ENCODE results near the gene MACROD2.

The MACROD2 gene

DNA sequence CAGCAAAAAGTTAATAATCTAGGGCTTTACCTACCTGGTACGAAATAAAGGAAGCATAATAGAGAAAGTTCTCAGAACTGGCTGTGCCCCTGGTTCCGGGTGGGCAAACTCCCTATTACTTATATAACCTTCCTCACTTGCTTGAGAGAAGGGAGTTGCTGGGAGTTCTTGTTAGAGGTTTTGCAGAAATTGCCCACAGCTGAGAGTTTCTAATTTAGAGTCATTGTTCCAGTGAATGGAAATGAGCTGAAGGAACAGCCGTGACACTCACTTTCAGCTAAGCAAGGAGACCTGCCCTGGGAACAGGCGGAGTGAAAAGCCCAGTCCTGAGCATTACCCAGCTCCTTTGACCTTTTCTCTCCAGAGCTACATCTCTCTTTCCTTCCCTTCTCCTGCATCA is 936.7 kb downstream of the MACROD2 start:
- FAIRE-seq: no peak

DNA sequence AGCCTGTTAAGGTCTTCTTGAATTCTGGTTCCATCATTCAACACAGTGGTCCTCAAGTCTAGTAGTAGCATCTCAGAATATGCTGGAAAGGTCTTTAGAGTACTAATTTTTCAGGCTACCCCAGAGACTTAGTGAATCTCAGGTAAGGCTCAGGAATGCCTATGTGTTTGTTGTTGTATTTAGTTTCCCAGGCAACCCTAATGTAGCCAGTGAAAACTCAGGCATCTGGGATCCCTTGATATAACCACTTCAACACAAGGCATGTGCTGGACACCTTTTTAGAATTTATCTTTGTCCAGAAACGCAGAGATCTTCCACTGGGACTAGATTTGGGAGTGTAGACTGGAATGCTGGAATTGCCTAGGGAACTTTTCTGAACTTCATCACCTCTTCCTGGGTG is 940.0 kb downstream of the MACROD2 start:
- no peak for FAIRE-seq

DNA sequence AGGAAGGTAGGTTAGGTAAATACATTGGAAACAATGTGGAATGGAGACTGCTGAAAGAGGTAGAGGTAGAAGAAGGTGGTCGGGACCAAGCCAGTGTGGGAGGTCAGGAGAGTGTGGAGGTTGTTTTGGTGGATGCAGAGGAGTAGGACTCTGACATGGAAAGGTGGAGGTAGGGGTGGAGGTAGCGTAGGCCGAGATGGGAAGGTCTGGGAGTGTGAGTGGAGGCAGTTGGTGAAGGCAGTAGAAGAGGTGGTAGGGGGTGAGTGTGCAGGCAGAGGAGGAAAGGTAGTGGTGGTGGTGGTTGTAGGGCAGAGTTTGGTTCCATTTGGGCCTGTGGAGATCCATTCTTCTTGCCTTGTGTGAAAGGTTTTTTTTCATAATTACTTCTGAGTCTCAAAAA is 941.7 kb downstream of the MACROD2 start:
- FAIRE-seq: no peak

DNA sequence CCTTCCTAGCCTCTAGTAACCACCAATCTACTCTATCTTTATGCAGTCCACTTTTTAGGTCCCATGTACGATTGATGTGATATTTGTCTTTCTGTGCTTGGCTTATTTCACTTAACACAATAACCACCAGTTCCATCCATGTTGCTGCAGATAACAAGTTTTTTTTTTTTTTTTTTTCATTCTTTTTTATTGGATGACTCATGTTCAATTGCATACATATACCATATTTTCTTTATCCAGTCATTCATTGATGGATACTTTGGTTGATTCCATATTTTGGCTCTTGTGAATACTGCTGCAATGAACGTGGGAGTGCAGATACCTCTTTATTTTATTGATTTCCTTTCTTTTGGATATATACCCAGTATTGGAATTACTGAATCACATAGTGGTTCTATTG is 942.5 kb downstream of the MACROD2 start:
- no peak for FAIRE-seq

DNA sequence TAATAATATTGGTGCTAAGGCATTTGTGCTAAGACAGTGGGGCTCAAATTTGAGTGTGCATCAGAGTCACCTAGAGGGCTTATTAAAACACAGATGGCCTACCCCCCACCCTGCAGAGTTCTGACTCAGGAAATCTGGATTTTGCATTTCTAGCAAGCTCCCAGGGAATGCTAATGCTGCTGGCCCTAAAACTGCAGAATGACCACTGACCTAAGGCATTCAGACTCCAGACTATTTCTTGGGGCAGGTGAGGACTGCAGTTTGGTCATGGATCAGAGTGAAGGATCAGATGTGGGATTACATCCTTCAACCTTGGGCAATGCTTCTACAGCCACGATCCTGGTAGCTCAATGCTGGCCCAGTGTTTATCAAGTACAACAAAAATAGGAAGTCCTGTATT is 952.2 kb downstream of the MACROD2 start:
- FAIRE-seq: no peak

DNA sequence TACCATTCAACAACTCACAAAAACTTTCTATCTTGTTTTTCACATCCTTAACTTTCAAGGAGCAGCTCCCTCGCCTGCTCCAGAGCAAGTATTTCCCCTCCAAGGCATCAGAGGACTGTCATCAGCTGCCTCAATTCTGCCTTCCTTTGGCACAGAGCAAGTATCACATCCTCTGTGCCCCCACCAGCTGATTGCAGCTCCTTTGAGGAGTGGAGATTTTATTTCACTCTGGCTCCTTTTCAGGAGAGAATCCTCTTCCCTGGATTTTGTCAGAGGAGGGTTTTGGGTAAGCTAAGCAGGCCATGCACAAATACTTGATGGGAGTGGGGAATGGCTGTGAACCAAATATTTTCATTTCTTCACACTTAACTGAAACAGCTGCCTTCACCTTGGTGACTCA is 952.6 kb downstream of the MACROD2 start:
- no peak for FAIRE-seq

DNA sequence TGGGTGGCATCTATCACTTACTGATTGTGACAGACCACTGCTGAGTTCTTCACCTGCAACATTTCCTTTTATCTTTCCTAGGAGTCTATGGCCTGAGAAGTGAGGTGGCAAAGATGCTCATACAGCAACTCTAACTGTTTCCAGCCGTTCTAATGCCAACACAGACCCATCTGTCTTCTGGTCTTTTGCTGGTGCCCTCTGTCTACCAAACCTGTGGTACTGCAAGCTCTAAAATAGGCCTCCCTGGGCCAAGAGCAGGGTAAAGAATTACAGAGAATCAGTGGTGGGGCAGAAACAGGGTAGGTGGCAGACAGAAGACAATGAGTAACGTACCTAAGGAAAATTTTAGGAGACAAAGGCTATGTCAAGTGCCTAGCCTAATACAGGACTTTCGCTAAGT is 953.1 kb downstream of the MACROD2 start:
- no peak for FAIRE-seq

DNA sequence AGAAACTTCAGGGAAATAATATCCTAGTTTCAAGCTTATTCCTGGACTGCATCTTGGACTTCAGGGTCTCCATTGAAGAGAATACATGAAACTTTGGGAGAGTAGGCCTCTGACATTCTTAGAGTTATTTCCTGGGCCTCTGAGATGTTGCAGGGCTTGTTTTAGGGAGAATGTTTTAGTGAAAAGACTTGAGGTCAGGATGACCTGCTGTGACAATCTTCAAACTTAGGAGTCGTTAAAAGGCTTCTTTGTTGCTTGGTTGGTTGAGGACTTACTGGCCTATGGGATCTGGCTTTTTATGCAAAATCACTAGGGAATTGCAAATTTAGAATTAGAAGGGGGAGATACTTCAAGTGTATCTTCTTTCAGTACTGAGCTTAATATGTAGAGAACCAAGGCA is 955.3 kb downstream of the MACROD2 start:
- no peak for FAIRE-seq

DNA sequence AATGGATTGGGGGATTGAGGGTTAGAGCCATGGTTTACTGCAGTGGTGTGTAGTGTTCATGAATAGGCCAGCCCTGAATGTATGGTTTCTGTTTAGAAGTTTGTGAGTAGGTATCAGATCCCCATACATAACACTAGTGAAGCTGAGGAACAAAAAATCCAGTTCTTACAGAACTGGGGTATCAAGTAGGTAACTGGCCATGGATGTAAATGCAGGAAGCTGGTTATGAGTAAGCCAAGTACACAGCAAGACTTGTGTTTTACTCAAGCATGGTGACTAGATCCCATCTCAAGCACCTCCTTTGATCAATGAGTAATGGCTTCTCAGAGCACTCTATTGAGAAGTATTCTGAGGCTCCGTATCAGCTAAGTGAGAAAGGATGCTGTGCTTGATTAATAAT is 955.8 kb downstream of the MACROD2 start:
- FAIRE-seq: no peak

DNA sequence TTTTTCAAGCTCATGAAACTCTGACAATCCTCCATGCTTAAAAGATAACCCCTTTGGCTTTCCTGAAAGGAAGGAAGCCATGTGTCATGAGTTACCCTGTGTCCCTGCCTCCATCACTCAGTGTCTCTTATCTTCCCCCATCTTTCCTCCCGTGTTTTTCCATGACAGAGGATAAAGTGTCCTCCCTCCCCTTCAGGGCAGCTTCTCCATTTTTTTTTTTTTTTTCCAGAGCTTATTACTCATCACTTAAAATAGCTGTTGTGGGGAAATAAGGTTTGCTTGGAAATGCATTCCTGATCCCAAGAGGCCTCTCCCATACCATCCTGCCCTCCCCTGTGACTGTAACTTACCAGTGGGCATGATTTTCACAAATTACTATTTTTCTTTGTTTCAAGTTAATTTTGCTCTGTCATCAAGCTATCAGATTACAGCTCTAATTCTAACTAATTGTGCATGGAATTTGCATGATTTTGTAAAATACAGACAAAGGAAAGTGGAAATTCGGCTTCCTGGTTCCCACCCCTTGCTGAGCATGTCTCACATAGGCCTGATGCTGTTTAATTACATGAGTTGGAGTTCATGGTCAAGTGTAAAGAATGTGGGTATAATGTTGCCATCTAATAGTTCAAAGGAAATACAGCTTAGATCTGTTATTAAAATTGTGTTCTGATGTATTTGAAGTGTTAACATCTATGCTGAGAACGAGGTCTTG is 956.5 kb downstream of the MACROD2 start:
- FAIRE-seq: no peak

DNA sequence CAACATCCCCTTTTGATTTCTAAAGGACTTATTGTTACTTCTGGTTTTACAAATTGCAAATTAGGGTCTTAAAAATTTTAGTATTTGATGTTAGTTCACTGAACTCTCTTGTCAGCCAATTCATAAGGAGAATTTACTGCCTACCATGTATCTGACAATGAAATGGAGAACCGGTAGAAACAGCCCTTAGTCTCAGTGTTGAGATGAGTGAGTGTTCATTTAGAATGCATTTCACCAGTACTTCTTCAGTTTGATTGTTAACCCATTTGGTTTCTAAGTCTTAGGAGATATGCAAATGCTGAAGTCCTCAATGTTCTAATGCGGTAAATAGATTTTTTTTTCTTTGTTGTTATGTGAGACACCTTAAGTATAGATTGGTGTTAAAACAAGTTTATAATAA is 958.4 kb downstream of the MACROD2 start:
- no peak for FAIRE-seq

DNA sequence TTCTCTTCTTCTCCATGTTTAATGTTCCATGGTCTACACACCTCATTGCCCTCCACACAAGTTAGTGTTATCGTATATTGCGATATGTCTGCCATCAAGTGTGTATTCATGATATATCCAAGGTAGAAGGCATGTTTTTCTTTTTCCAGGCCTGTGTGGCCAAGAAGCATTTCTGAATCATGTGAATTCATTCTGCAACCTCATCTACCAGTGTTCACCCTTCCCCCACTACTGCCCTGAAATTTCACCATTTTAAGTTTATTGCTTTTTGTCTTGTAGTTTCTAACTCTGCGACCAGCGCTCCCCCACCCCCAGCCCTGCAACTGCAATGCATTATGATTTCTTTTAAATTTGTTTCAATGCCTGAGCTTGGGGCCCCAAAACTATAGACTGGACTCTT is 960.1 kb downstream of the MACROD2 start:
- no peak for FAIRE-seq

DNA sequence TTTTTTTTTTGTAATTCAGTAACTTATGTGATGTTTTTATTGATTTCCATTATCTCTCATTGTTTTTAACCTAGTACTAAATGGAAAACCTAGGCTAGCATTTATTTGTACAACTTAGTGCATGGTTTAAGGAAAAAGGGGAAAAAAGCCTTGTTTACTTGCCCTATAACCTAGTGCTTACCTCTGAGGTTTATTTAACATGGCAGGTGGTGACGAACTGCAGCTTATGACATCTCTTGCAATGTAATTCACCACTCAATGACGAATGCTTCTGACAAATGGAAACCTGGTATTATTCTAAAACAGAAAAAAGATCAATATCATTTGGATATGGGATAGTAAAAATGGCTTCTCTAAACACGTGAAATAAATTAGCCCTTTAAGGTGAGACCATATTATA is 960.7 kb downstream of the MACROD2 start:
- no peak for FAIRE-seq

DNA sequence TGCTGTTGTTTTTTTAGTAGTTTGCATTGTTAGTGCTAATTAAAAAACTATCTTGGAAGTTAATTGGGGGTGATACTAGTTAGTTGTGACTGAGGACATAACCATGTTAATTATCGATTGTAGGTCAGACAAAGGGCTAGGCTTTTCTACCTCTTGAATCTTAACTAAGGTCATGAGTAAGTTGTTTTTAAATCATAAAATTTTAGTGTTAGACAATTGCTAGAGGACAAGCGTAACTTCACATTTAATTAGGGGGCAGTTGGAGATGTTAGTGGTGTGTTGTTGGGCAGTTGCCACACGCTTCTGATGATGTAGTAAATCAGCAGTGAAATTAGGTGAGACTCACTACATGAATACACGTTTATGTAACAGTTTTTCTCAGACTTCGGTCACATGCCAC is 961.2 kb downstream of the MACROD2 start:
- no peak for FAIRE-seq

DNA sequence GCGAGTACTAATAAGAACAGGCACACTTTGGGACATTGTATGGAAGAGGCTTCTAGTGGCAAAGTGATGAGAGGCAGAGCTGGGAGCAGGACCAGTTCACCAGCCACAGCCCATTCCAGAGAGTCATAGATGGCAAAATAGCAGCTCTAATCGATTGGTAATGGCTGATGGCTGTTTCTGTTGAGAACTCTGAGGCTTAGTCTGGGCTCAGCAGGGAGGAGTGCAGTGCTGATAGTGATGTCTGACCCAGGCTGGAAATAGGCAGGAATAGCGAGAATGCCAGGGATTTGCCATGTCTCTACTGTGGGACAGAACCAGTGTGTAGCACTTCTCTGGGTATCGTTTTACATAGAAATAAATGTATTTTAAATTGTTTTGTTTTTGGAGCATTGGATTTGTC is 962.1 kb downstream of the MACROD2 start:
- no peak for FAIRE-seq

DNA sequence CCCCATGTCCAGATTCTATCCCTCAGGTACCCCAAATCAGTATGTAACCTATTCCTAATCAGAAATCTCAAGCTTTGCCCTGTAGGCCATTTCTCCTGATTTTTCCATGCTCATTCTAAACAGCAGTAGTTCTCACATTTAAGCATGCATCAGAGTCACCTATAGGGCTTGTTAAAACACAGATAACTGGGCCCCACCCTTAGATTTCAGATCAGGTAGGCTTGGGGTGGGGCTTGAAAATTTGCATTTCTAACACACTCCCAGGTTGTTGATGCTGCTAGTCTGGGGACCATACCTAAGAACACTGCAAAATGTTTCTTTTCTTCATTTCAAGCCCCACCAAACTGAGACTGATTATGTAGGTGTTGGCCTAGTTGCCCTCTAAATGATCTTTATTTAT is 963.3 kb downstream of the MACROD2 start:
- no peak for FAIRE-seq

DNA sequence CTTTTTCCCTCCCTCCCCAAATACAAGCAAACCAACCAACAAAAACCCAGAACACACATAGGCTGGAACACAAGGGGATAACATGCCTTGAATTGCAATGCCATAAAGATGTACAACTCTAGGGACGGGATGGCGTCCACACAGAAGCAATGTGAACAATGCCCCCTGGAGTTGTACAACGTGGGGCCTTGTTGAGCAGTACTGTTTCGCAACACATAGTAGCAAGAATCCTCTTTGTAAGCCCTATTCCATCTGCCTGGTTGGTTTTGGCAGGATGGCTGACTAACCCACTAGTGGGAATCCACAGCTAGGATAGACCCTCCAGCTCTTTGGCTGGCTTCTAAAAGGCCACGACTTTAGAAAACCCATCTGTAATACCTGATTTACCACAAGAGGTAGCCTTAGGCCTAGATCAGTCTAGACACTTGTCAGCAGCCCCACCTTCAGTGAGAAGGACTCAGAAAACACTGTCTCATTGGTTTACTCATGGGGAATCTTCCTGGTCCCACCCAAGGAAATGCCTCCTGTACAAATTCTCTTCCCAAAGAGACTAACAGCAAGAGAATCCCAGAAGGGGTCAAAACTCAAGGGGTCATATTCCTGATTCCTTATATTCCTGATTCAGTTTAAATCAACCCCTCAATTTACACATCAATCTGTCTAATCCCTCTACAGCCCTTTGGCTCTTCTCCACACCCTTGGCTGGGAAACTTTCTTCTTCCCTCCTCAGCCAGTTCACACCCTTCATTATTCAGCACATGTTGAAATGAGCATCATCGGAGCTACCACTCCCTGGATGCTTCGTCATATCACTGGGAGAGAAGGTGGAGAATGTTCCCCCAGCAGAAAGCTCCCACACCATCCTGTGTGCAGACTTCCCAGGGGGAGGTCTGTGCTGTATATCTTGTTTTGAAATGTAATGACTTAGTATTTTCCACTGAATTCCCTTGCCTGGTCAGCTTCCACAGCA is 964.5 kb downstream of the MACROD2 start:
- FAIRE-seq: no peak

DNA sequence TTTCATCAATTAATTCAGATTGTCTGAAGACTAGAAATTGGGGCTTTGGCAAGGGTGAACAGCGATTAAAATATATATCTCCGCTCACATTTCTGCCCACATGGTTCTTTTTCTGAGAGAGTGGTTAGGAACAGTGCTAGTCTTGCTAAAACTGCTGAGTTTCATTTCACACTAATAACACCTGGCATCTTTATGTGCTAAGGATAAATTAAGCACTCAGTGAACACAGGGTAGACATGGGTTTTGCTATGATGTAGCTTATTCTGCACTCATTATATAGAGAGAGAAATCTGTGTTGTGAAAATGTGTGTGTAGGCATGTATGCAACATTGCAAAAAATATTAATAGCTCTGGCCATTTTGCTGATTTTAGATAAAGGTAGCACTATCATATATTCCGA is 965.5 kb downstream of the MACROD2 start:
- FAIRE-seq: no peak

DNA sequence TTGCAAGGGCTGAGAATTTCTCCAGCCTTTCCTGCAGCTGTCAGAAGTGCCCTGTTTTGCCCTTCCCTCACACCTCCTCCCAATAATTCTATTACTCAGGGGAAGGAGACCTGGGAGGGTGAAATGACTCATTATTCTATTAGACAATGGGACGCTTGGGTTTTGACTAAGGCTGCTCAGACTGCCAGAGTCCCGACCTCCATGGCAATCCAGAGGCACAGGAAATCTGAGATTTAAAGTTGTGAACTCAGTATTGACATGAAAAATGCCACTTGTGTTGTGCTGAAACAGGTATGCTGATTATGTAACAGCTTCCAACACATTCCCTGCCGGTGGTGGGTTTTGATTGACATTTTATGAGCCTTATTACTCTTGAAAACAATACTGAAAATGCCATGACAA is 967.9 kb downstream of the MACROD2 start:
- FAIRE-seq: no peak

DNA sequence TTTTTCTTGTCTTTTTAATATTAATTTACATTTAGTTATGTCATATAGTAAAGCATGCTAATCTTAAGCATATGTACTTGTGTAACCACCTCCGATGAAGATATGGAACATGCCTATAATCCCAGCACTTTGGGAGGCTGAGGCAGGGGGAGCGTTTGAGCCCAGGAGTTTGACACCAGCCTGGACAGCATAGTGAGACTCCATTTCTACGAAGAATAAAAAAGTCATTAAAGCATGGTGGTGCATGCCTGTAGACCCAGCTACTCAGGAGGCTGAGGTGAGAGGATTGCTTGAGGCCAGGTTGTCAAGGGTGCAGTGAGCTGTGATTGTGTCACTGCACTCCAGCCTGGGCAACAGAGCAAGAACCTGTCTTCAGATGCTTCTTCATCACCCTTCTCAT is 970.9 kb downstream of the MACROD2 start:
- FAIRE-seq: no peak

DNA sequence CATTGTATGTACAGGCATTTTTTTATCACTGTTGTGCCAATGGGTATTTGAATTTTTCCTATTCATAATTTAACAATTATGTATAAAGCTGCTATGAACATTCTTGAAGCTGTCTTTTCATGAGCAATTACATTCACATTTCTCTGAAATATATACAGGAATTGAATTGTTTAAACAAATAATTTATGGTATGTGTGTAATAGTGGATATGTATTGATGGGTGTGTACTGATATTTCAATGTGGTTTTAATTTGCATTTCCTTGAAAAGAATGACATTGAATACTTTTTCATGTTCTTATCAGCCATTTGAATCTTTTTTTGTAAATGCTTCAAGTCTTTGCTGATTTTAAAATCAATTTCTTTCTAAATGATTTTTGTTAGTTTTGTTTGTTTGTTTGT is 971.5 kb downstream of the MACROD2 start:
- FAIRE-seq: no peak

DNA sequence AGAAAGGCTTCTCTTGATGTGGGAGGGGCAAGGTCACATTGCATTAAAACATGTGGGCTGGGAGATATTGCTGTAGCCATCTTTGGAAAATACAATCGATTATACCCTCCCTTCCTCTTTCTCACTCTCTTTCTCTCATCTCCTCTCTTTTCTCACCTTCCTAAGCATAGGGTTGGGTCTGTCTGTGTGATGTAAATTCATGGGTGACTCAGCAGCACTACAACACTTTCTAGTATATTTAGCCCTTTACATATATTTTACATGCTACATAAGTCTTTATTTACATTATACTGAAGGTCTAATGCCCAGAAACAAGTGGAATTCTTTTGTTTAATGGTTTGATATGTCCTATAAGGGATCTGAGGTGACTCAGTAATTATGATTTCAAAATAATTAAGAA is 976.9 kb downstream of the MACROD2 start:
- FAIRE-seq: no peak

DNA sequence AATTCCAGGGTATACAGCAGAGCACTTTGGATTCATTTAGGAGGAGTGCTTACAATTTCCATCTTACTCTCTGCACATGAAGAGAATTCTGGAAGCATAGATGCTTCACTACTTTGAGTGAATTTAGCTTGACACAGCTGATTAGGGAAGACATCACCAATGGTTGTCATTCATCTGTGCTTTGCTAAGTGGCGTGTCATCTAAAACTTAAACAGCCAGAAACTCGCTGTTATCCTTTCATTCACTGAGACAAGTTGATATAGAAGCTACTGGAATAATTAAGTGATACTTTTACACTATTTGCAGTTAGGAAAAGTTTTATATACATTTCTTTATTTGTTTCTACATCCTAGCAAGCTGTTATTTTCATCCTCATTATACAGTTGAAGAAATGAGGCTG is 977.4 kb downstream of the MACROD2 start:
- FAIRE-seq: no peak

DNA sequence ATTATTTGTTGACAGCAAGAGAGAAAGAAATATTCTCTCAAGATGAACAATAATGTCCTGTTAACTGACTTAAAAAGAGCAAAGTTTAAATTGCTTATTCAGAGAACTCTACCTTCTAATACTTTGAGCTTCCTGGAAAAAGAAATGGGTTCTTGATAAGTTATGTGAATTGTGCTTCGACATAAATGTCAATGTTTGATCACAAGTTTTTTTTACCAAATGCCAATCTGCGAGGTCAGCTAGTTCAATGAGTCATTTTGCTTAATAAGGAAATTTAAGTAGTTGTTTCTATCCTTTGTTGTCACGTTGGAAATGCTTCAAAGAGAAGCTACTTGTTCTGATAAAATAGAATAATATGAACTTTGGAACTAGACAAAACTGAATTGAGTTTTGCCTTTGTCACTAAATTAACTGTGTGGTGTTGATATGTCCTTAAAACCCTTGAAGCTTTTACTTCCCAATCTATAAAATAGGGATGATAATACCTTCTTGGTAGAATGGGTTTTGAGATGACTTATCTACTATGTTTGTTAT is 984.2 kb downstream of the MACROD2 start:
- FAIRE-seq: no peak

All from TTC549 (cell line).